H1 (cell line): ENCODE measurements around the gene SNTN. TPM values are rescaled to one million over a fixed set of nuclear protein-coding genes. Genes with fewer than 3 reads are reported as not detected.

Source experiments
- EZH2 ChIP-seq: fragments of 200-600 bp; sonication (generic); IDR thresholded peaks from 2 replicates; pipeline ENCODE4 v1.7.1; 2012; ENCODE audit warnings: low read depth, mild to moderate bottlenecking, moderate library complexity, low read length, inconsistent platforms; ENCODE audit not compliant: severe bottlenecking
- GTF2F1 ChIP-seq: IDR thresholded peaks from 2 replicates; pipeline ENCODE4 v1.6.1; 2012; ENCODE audit warnings: low read depth, low read length, improper control_type of control experiment, borderline replicate concordance
- NANOG ChIP-seq: IDR thresholded peaks from 2 replicates; pipeline ENCODE4 v1.6.1; 2011; ENCODE audit warnings: low read length, low read depth, mild to moderate bottlenecking, inconsistent platforms; ENCODE audit not compliant: insufficient read depth, poor library complexity, severe bottlenecking
- POU5F1 ChIP-seq: IDR thresholded peaks from 2 replicates; pipeline ENCODE4 v1.6.1; 2011; ENCODE audit warnings: low read depth, mild to moderate bottlenecking, low read length, moderate library complexity
- SAP30 ChIP-seq: fragments of 300-600 bp; sonication (generic); IDR thresholded peaks from 2 replicates; pipeline ENCODE4 v1.7.1; 2012; ENCODE audit warnings: low read length, moderate library complexity, mild to moderate bottlenecking, inconsistent platforms; ENCODE audit not compliant: insufficient read depth, insufficient replicate concordance
- SIN3A ChIP-seq, 2 experiments: IDR thresholded peaks in 1 of 2; conservative IDR thresholded peaks in 1 of 2; 2 replicates each; pipeline ENCODE4 v1.6.1; 2011 to 2012; ENCODE audit warnings: low read length in 2 of 2, improper control_type of control experiment in 1 of 2, low read depth in 1 of 2, mild to moderate bottlenecking in 1 of 2
- SUZ12 ChIP-seq: fragments of 200-600 bp; sonication (generic); IDR thresholded peaks from 2 replicates; pipeline ENCODE4 v1.6.1; 2012; ENCODE audit warnings: mild to moderate bottlenecking, inconsistent platforms, low read length, moderate library complexity, mixed read lengths
- TAF7 ChIP-seq: optimal IDR thresholded peaks from 2 replicates; pipeline ENCODE3; 2011; ENCODE audit warnings: low read depth, mild to moderate bottlenecking, inconsistent platforms, low read length, moderate library complexity, borderline replicate concordance
- TEAD4 ChIP-seq: IDR thresholded peaks from 2 replicates; pipeline ENCODE4 v1.6.1; 2012; ENCODE audit warnings: low read depth, low read length, inconsistent platforms, mixed read lengths
- polyA plus RNA-seq, 7 experiments: library from polyadenylated mRNA; depleted of rRNA in 3 of 7; stranded (reverse) in 5 of 7; unstranded in 2 of 7; fragments of >200 nt in 5 of 7; fragments of 200-250 nt in 2 of 7; gene quantifications; 1 replicate in 5 of 7; 2 replicates in 1 of 7; 4 replicates in 1 of 7; pipeline versions ENCODE4 v1.2.1 to v1.2.3, GENCODE V29; 2011 to 2013; ENCODE audit warnings: missing spikeins in 2 of 7, mixed read lengths in 2 of 7
- total RNA-seq: library from RNA; stranded (reverse); fragmentation: NEBNext Ultra II Directional; extraction: Animal tissue kit (Norgen Biotek cat#: 25700); gene quantifications from 2 replicates; pipeline ENCODE4 v1.2.1, GENCODE V29; 2021
- TF ChIP-seq, protein P1 (sequence below): fragments of 300-600 bp; sonication (generic); IDR thresholded peaks from 2 replicates; pipeline ENCODE4 v1.7.1; 2012; ENCODE audit warnings: low read length, moderate library complexity, mild to moderate bottlenecking, inconsistent platforms; ENCODE audit not compliant: insufficient replicate concordance

Gene SNTN
- total and polyA plus RNA-seq, 2 of the 8 experiments (the other 6 are each of a cell fraction or from before 2014, with no cell fraction given): not detected

DNA sequence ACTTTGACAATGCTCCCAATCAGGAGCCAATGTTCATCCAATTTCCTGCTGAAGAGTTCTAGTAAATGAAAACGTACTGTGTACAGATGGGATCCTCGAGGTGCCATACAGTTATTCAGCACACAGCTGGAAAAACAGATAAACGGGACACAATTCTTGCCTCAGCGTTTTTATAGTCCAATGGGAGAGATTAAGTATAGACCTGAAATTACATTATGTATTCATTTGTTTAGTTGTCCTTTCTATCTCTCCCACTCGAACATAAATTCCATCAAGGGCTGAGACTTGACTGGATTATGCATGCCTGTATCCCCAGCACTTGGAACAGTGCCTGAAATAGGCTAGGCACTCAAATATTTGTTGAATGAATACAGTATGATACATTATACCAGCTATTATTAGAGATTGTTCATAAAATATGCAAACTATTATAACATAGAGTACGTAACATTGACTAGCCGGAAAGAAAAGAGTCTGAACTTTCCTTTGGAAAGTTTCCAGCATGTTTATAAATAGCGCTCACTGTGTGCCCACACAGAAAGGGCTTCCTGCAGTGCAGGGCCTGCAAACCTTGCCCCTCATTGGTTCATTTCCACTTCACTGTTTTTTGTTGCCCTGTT is 27.4 kb upstream of the SNTN start (continued):
- TF ChIP-seq, protein P1, sequence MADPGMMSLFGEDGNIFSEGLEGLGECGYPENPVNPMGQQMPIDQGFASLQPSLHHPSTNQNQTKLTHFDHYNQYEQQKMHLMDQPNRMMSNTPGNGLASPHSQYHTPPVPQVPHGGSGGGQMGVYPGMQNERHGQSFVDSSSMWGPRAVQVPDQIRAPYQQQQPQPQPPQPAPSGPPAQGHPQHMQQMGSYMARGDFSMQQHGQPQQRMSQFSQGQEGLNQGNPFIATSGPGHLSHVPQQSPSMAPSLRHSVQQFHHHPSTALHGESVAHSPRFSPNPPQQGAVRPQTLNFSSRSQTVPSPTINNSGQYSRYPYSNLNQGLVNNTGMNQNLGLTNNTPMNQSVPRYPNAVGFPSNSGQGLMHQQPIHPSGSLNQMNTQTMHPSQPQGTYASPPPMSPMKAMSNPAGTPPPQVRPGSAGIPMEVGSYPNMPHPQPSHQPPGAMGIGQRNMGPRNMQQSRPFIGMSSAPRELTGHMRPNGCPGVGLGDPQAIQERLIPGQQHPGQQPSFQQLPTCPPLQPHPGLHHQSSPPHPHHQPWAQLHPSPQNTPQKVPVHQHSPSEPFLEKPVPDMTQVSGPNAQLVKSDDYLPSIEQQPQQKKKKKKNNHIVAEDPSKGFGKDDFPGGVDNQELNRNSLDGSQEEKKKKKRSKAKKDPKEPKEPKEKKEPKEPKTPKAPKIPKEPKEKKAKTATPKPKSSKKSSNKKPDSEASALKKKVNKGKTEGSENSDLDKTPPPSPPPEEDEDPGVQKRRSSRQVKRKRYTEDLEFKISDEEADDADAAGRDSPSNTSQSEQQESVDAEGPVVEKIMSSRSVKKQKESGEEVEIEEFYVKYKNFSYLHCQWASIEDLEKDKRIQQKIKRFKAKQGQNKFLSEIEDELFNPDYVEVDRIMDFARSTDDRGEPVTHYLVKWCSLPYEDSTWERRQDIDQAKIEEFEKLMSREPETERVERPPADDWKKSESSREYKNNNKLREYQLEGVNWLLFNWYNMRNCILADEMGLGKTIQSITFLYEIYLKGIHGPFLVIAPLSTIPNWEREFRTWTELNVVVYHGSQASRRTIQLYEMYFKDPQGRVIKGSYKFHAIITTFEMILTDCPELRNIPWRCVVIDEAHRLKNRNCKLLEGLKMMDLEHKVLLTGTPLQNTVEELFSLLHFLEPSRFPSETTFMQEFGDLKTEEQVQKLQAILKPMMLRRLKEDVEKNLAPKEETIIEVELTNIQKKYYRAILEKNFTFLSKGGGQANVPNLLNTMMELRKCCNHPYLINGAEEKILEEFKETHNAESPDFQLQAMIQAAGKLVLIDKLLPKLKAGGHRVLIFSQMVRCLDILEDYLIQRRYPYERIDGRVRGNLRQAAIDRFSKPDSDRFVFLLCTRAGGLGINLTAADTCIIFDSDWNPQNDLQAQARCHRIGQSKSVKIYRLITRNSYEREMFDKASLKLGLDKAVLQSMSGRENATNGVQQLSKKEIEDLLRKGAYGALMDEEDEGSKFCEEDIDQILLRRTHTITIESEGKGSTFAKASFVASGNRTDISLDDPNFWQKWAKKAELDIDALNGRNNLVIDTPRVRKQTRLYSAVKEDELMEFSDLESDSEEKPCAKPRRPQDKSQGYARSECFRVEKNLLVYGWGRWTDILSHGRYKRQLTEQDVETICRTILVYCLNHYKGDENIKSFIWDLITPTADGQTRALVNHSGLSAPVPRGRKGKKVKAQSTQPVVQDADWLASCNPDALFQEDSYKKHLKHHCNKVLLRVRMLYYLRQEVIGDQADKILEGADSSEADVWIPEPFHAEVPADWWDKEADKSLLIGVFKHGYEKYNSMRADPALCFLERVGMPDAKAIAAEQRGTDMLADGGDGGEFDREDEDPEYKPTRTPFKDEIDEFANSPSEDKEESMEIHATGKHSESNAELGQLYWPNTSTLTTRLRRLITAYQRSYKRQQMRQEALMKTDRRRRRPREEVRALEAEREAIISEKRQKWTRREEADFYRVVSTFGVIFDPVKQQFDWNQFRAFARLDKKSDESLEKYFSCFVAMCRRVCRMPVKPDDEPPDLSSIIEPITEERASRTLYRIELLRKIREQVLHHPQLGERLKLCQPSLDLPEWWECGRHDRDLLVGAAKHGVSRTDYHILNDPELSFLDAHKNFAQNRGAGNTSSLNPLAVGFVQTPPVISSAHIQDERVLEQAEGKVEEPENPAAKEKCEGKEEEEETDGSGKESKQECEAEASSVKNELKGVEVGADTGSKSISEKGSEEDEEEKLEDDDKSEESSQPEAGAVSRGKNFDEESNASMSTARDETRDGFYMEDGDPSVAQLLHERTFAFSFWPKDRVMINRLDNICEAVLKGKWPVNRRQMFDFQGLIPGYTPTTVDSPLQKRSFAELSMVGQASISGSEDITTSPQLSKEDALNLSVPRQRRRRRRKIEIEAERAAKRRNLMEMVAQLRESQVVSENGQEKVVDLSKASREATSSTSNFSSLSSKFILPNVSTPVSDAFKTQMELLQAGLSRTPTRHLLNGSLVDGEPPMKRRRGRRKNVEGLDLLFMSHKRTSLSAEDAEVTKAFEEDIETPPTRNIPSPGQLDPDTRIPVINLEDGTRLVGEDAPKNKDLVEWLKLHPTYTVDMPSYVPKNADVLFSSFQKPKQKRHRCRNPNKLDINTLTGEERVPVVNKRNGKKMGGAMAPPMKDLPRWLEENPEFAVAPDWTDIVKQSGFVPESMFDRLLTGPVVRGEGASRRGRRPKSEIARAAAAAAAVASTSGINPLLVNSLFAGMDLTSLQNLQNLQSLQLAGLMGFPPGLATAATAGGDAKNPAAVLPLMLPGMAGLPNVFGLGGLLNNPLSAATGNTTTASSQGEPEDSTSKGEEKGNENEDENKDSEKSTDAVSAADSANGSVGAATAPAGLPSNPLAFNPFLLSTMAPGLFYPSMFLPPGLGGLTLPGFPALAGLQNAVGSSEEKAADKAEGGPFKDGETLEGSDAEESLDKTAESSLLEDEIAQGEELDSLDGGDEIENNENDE: no peak
- TF ChIP-seq POU5F1 (no peak), SIN3A (conservative IDR thresholded peaks at IDR 0.05 in 1 of 2, IDR thresholded peaks at IDR 0.05 in 1 of 2; ENCODE audit: low read depth in 1 of 2, low read length in 2 of 2) (no peak), NANOG (no peak), TAF7 (no peak), SUZ12 (no peak), EZH2 (no peak), SAP30 (no peak), GTF2F1 (no peak), TEAD4 (no peak)
